GM18526 (cell line): ENCODE measurements around the gene POLR3B.

Experiments
- POLR2A ChIP-seq: IDR thresholded peaks from 3 replicates; pipeline ENCODE4 v1.6.1; 2011; ENCODE audit not compliant: insufficient read length; ENCODE audit errors: extremely low read depth

POLR3B gene

GRCh38 chr12:106427917-106428316 lies 70.4 kb downstream of the POLR3B start:
- TF ChIP-seq POLR2A, result no peak

GRCh38 chr12:106428384-106428783 lies 70.8 kb downstream of the POLR3B start:
- no peak for TF ChIP-seq POLR2A

GRCh38 chr12:106429043-106429552 lies 71.5 kb downstream of the POLR3B start:
- no peak for TF ChIP-seq POLR2A

- TF ChIP-seq POLR2A, result no peak
These were observed 72.1 kb downstream of the POLR3B start for GRCh38 chr12:106429636-106430035.

GRCh38 chr12:106431839-106432411 lies 74.4 kb downstream of the POLR3B start:
- no peak for TF ChIP-seq POLR2A

- no peak for TF ChIP-seq POLR2A
These were observed 75.5 kb downstream of the POLR3B start for GRCh38 chr12:106433055-106433454.

GRCh38 chr12:106434526-106434925 lies 77.0 kb downstream of the POLR3B start:
- TF ChIP-seq POLR2A, result no peak

GRCh38 chr12:106436164-106436563 lies 78.6 kb downstream of the POLR3B start:
- no peak for TF ChIP-seq POLR2A

- no peak for TF ChIP-seq POLR2A
These were observed 85.0 kb downstream of the POLR3B start for GRCh38 chr12:106442575-106442974.

GRCh38 chr12:106445053-106445452 lies 87.5 kb downstream of the POLR3B start:
- no peak for TF ChIP-seq POLR2A

GRCh38 chr12:106445959-106446358 lies 88.4 kb downstream of the POLR3B start:
- no peak for TF ChIP-seq POLR2A

- no peak for TF ChIP-seq POLR2A
These were observed 89.0 kb downstream of the POLR3B start for GRCh38 chr12:106446419-106447092.

- no peak for TF ChIP-seq POLR2A
These were observed 94.8 kb downstream of the POLR3B start for GRCh38 chr12:106452309-106452708.

- no peak for TF ChIP-seq POLR2A
These were observed 97.6 kb downstream of the POLR3B start for GRCh38 chr12:106455111-106455510.

- no peak for TF ChIP-seq POLR2A
These were observed 101.6 kb downstream of the POLR3B start for GRCh38 chr12:106459124-106459523.

GRCh38 chr12:106459534-106459933 lies 102.0 kb downstream of the POLR3B start:
- TF ChIP-seq POLR2A, result no peak

GRCh38 chr12:106461730-106462129 lies 104.2 kb downstream of the POLR3B start:
- no peak for TF ChIP-seq POLR2A
